GM23248 (cell line): ENCODE results near the gene CENPC. TPM values are rescaled to one million over a fixed set of nuclear protein-coding genes. Genes with fewer than 3 reads are reported as not detected.

Experiments
- DNase-seq: peaks from one replicate; pipeline ENCODE4 v3.0.0-alpha.2; 2015
- H2AFZ ChIP-seq: fragments of 200-600 bp; sonication (generic); 2 replicates; pipeline ENCODE4 v1.6.1; 2016; ENCODE audit warnings: antibody characterized with exemption
- H3F3A ChIP-seq: fragments of 200-600 bp; sonication (generic); 2 replicates; pipeline ENCODE4 v1.6.1; 2016; ENCODE audit warnings: mild to moderate bottlenecking, antibody characterized with exemption, mixed run types; ENCODE audit not compliant: insufficient read depth
- H3K27ac ChIP-seq: fragments of 200-600 bp; sonication (generic); 2 replicates; pipeline ENCODE4 v1.5.1; 2016; ENCODE audit warnings: mild to moderate bottlenecking
- H3K27me3 ChIP-seq: fragments of 200-600 bp; sonication (generic); replicated peaks from 2 replicates; pipeline ENCODE4 v1.6.1; 2016; ENCODE audit warnings: mild to moderate bottlenecking; ENCODE audit not compliant: insufficient read depth
- H3K36me3 ChIP-seq: fragments of 200-600 bp; sonication (generic); 2 replicates; pipeline ENCODE4 v1.6.1; 2016; ENCODE audit warnings: low read depth, mild to moderate bottlenecking
- H3K4me1 ChIP-seq: fragments of 200-600 bp; sonication (generic); 2 replicates; pipeline ENCODE4 v1.6.1; 2016; ENCODE audit warnings: mild to moderate bottlenecking; ENCODE audit not compliant: insufficient read depth
- H3K4me2 ChIP-seq: fragments of 200-600 bp; sonication (generic); one replicate; pipeline ENCODE4 v1.6.1; 2016; ENCODE audit warnings: mild to moderate bottlenecking; ENCODE audit not compliant: unreplicated experiment
- H3K4me3 ChIP-seq: fragments of 200-600 bp; sonication (generic); 2 replicates; pipeline ENCODE4 v1.5.1; 2016; ENCODE audit warnings: mild to moderate bottlenecking
- H3K79me2 ChIP-seq: fragments of 200-600 bp; sonication (generic); 2 replicates; pipeline ENCODE4 v1.6.1; 2016; ENCODE audit warnings: mild to moderate bottlenecking; ENCODE audit not compliant: insufficient read depth
- H3K9ac ChIP-seq: fragments of 200-600 bp; sonication (generic); 2 replicates; pipeline ENCODE4 v1.6.1; 2016; ENCODE audit warnings: mild to moderate bottlenecking
- H3K9me2 ChIP-seq: fragments of 200-600 bp; sonication (generic); 2 replicates; pipeline ENCODE4 v1.6.1; 2016; ENCODE audit warnings: mixed run types, mild to moderate bottlenecking, moderate library complexity; ENCODE audit not compliant: insufficient read depth
- H3K9me3 ChIP-seq: fragments of 200-600 bp; sonication (generic); one replicate; pipeline ENCODE4 v1.6.1; 2017; ENCODE audit warnings: low read depth
- H4K20me1 ChIP-seq: fragments of 200-600 bp; sonication (generic); 2 replicates; pipeline ENCODE4 v1.6.0; 2016; ENCODE audit not compliant: insufficient read depth
- EZH2 ChIP-seq: fragments of 200-600 bp; sonication (generic); IDR thresholded peaks from 2 replicates; pipeline ENCODE4 v1.6.1; 2018; ENCODE audit warnings: antibody characterized with exemption, mild to moderate bottlenecking; ENCODE audit not compliant: insufficient read depth, poor library complexity, severe bottlenecking
- EZH2phosphoT487 ChIP-seq: fragments of 200-600 bp; sonication (generic); IDR thresholded peaks from 2 replicates; pipeline ENCODE4 v1.6.1; 2018; ENCODE audit warnings: antibody characterized with exemption, moderate library complexity, mild to moderate bottlenecking, low read depth; ENCODE audit not compliant: insufficient read depth
- WGBS, 2 experiments: methylation state at CpG; one replicate each; pipeline ENCODE4 v1.1.6; 2015 to 2017; ENCODE audit warnings: low lambda C conversion rate in 2 of 2, low coverage in 1 of 2; ENCODE audit errors: missing lambda C conversion rate in 2 of 2; 5-methylcytosine and 5-hydroxymethylcytosine counted together
- in situ Hi-C: fragments of 300-500 bp; cut with MboI; formaldehyde crosslinking; loops from 2 replicates; pipeline ENCODE4 v1.15.0; 2020
- polyA plus RNA-seq: library from polyadenylated mRNA; unstranded; fragments of >200 nt; fragmentation: Nextera tagmentation; extraction: Ambion mirVana; gene quantifications from 2 replicates; pipeline ENCODE4 v1.2.1, GENCODE V29; 2016
- total RNA-seq: library from RNA; depleted of rRNA; stranded (reverse); fragments of >200 nt; shearing (Covaris generic); gene quantifications from 2 replicates; pipeline ENCODE4 v1.2.3, GENCODE V29; 2014

The CENPC gene
- total and polyA plus RNA-seq, 2 experiments from 2014 or later: 6.6 to 10.1 TPM

DNA sequence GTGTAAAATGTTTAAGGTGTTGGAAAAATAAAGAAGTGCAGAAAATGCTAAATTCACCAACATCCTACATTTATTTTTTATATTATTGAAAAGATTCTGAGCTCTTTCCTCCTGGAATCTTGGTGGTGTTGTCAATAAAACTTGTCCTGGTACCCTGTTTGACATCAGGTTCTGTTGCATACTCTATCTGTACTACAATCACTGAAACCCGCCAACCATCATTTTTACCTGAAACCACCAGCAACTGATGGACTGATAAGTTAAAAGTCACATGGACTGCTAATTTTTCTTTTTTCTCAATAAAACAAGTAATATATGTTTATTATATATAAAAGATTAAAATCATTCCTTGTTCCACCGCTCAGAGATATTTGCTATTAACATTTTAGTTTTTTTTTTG, 36.6 kb upstream of the CENPC start:
- Histone ChIP-seq H3K36me3 (no peaks in the 10 kb centered on the region), H3F3A (no peaks in the 10 kb centered on the region), H3K4me1 (no peaks in the 10 kb centered on the region), H3K4me3 (no peak overlapping the region), H3K27ac (no peak overlapping the region), H4K20me1 (no peaks in the 10 kb centered on the region), H3K9ac (no peak overlapping the region), H3K4me2 (no peak overlapping the region), H3K79me2 (no peaks in the 10 kb centered on the region), H3K27me3 (peaks cover 23% of the 10 kb centered on the region; the same call in 1 of the 2 replicates), H2AFZ (no peak overlapping the region), H3K9me3 (no peaks in the 10 kb centered on the region), H3K9me2 (no peaks in the 10 kb centered on the region)
- no peak for DNase-seq
- TF ChIP-seq EZH2: no peak
- TF ChIP-seq EZH2phosphoT487: no peak
- in situ Hi-C loops: no loop called here
- 80 to 82% methylated on average over 2 of the region's 2 CpGs for WGBS, 2 experiments

DNA sequence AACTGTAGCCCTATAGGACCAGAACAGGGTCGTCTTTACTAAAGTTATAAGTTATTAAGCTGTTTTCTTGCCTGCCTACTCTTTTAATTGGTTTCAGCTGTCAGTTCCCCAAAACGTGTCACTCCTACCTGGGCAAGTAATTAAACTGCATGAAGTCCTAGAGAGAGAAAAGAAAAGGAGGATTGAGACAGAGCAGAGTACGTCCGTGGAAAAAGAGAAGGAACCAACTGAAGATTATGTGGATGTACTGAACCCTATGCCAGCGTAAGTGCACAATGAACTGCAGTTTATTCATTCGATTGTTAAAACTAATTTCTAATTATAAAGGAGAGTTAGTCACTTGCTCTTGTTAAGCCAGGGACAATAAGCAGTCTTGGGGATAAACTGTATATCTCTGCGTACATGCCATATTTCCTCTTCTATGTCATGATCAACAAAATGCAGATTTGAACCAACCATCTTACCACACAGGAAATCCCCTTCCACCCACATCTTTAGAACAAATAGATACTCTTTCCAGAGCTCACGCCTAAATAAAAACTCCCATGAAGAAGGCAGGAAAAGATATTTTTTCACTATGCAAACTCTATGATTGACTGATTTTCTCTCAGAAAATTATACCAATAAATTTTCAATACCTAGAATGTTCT, 36.0 kb upstream of the CENPC start:
- in situ Hi-C loops: no loop called here
- WGBS, 2 experiments: 60 to 64% methylated on average over 8 of the region's 8 CpGs

DNA sequence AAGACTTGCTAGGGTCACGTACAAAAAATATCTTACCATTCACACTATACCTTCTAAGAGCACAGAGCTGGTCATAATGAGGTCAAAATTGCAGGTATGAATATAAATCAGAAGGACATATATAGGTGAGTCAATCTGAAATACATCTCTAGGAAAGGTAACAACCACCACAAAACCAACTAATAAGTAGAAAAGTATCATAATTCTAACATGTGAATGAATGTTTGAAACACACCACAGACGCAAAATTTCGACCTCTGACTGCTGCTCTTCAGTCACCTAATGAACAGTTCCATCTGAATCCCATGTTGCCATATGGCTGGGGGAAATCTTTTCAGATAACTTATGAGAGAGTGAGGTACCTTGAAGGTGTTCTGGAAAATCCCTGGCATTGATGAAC, 35.3 kb upstream of the CENPC start:
- H3K27ac ChIP-seq: no peak overlapping the region
- no peaks in the 10 kb centered on the region for H4K20me1 ChIP-seq
- no peaks in the 10 kb centered on the region for H3K9me2 ChIP-seq
- no peak overlapping the region for H3K9ac ChIP-seq
- in situ Hi-C loops: no loop called here
- WGBS, 2 experiments: 60 to 72% methylated on average over 3 of the region's 3 CpGs
- no peaks in the 10 kb centered on the region for H3K36me3 ChIP-seq
- H3K9me3 ChIP-seq: no peaks in the 10 kb centered on the region
- no peaks in the 10 kb centered on the region for H3K79me2 ChIP-seq
- no peak overlapping the region for H2AFZ ChIP-seq
- H3F3A ChIP-seq: no peaks in the 10 kb centered on the region
- peaks cover 9% of the 10 kb centered on the region; the same call in 1 of the 2 replicates for H3K27me3 ChIP-seq
- H3K4me3 ChIP-seq: no peak overlapping the region
- H3K4me1 ChIP-seq: no peaks in the 10 kb centered on the region
- DNase-seq: no peak
- H3K4me2 ChIP-seq: no peak overlapping the region
- TF ChIP-seq EZH2phosphoT487 (no peak), EZH2 (no peak)

More for the DNA sequence above, 36.0 kb upstream of the CENPC start:
- Histone ChIP-seq H3K9ac (no peak overlapping the region), H3K36me3 (no peaks in the 10 kb centered on the region), H2AFZ (no peak overlapping the region), H3F3A (no peaks in the 10 kb centered on the region), H3K9me3 (no peaks in the 10 kb centered on the region), H3K27me3 (peaks cover 17% of the 10 kb centered on the region; the same call in 1 of the 2 replicates), H3K27ac (no peak overlapping the region), H3K79me2 (no peaks in the 10 kb centered on the region), H4K20me1 (no peaks in the 10 kb centered on the region), H3K4me2 (no peak overlapping the region), H3K4me1 (no peaks in the 10 kb centered on the region), H3K9me2 (no peaks in the 10 kb centered on the region), H3K4me3 (no peak overlapping the region)
- TF ChIP-seq EZH2: no peak
- no peak for TF ChIP-seq EZH2phosphoT487
- DNase-seq: no peak

DNA sequence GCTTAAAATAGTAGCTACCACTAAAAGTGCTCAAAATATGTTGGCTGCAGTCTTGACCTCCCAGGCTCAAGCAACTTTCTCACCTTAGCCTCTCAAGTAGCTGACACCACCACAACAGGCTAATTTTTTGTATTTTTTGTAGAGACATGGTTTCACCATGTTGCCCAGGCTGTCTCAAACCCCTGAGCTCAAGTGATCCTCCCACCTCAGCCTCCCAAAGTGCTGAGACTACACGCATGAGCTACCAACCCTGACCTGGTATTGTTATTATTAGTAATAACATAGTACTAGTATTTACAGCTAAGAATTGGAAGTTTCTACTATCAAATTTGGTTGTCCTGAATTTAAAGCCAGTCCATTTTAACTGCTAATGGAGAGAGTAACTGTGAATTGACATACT, 31.2 kb upstream of the CENPC start:
- WGBS, 2 experiments: 85 to 95% methylated on average over 1 of the region's 1 CpG

More for the DNA sequence above, 31.2 kb upstream of the CENPC start:
- no peak overlapping the region for H3K4me2 ChIP-seq
- H3K27ac ChIP-seq: no peak overlapping the region
- no peak overlapping the region for H3K4me3 ChIP-seq
- H3K79me2 ChIP-seq: no peaks in the 10 kb centered on the region
- no peaks in the 10 kb centered on the region for H3F3A ChIP-seq
- H3K9ac ChIP-seq: no peak overlapping the region
- no peaks in the 10 kb centered on the region for H3K4me1 ChIP-seq
- in situ Hi-C loops: no loop called here
- no peak for TF ChIP-seq EZH2phosphoT487
- TF ChIP-seq EZH2: no peak
- no peaks in the 10 kb centered on the region for H3K9me2 ChIP-seq
- no peaks in the 10 kb centered on the region for H3K36me3 ChIP-seq
- no peak overlapping the region for H2AFZ ChIP-seq
- no peaks in the 10 kb centered on the region for H4K20me1 ChIP-seq
- no peaks in the 10 kb centered on the region; the same call in 1 of the 2 replicates for H3K27me3 ChIP-seq
- no peaks in the 10 kb centered on the region for H3K9me3 ChIP-seq
- no peak for DNase-seq
